HG03558 (cell line): Measurements from ENCODE around the gene ITM2C.

Experiments used
- ATAC-seq: cut with Tn5 transposase; IDR thresholded peaks from one replicate; pipeline ENCODE4 v1.9.1; 2021; ENCODE audit warnings: moderate number of reproducible peaks; ENCODE audit not compliant: unreplicated experiment; ENCODE audit errors: extremely low read depth

Gene ITM2C

DNA sequence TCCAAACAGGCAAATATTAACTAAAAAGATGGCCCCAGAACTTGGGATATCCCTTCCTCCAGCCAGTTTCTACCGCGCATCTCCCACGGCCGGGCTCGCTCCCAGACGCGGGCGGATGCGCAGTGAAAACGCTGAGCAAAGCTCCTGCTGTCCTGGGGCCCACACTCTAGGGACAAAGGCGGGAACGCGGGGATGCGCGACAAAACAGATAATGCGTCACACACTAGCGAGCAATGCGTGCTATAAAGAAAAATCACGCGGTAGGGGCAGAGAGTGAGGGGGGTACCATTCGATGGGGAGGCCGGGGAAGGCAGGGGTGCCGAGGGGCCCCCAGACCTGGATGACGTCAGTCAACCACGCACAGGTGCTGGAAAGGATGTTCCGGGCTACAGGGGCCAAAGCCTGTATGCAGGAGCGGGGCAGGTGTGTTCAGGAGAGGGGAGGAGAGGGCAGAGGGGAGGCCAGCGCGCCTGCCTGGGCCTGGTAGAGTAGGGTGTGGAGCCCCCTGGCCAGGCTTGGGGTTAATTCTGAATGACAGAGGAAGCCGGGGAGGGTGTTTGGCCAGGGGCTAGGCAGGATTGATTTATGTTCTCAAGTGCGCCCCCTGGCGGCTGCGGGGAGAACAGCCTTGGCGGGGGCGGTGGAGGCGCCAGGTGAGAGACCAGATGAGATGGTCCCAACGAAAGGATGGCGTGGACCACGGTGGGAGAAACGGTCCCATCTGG lies 14.9 kb upstream of the ITM2C start:
- ATAC-seq, result no peak

GRCh38 chr2:230850358-230850658 lies 14.4 kb upstream of the ITM2C start:
- no peak for ATAC-seq

DNA sequence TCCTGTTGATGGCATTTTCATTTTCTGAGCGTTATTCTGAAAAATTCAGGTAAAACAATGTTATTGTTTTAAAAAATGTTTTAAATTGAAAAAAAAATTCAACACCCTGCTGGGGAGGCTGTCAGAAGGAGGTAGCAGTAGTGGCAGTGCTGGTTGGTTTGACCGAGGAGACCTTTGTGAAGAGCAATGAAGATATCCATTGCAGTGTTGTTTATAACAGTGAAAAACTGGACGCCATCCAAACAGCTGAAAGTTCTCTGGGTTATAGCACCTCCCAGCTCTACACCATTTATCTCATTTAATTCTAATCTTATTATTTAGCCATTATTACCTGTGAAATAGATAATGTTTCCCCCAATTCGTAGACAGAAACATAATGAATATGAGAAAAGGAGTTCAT lies 12.6 kb upstream of the ITM2C start:
- ATAC-seq, result no peak

DNA sequence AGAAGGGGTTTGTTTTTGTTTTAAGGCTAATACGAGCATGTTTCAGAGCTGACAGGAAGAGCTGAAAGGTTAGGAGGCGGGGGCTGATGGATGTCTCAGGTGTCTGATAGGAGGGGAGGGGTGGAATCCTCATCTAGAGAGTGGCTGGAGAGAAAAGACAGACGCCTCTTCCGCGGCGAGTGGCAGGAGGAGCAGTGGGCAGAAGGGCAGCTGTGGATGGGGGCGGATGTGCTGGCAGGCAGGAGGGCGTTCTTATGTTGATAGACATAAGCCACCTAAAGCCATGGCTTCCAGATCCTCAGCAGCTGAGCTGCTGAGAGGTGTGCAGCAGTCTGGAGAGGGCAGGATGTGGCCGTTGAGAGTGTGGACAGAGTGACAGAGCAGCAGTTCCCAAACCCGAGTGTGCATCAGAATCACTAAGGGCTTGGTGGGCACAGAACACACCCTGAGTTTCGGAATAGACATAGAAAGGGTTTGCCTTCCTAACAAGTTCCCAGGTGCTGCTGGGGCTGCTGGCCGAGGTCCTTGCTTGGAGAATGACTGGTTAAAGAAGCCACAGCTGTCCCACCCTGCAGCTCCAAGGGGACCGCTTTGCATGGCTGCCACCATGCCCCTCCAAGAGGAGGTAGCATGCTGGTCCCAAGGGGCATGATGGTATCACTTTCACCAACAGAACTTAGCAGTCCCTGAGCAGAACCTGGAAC lies 3.0 kb upstream of the ITM2C start:
- no peak for ATAC-seq

DNA sequence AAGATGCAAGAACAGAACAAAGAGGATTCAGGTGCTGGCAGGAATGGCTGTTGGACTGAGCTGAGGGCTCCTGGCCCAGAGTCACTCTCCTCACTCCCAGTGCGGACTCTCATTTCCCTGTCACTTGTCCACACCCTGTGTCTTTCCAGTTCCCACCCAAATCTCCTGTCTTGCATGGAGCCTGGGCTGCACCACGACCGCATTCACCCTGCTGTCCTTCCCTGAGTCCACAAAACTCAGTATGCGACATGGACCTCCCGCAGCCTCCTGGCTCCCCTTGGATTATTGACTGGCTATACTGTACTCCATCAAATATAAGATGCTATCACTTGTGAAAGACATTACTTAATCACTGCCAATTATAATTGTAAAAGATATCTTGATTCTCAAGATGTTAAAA lies 2.5 kb upstream of the ITM2C start:
- ATAC-seq, result no peak

DNA sequence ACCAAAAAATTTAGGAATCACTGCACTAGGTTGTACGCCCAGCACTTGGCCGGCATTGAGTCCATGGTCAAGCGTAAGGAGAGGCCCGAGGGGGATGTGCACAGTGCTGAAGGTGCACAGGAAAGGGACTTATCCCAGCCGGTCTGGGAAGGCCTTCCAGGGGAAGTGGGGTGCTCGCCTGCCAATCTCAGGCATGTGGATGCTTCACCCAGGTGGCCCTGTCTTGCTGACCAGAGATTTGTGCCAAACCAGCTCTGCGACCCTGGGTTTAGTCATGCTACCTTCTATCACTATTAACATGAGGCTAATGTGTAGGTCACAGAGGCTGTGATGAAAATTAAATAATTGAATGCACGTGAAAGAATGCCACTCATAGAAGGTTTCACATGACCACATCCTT lies 1.7 kb upstream of the ITM2C start:
- no peak for ATAC-seq

GRCh38 chr2:230863442-230864121 lies 1.2 kb upstream of the ITM2C start:
- ATAC-seq, result no peak

- ATAC-seq, result no peak
Measured at GRCh38 chr2:230864122-230864604, 579 bp upstream of the ITM2C start.

DNA sequence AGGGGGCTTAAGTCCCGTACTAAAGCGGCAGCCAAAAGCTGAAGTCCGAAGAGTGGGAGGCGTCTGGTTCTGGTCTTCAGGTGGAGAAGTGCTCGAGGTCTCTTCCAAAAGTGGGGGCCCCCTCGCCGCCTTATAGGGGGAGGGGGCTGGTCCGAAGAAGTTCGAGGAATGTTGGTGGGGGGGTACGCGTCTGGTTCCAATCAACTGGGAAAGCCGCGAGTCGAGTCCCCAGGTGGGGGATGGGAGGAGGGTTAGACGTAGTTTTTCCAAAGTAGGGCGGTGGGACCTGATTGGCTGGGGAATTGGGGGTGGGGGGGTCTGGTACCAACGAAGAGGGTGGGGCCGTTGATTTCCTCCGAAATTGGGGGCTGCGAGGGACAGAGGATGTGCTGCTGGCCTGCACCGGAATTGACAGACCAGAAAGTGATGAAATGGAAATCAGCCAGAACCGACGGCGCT lies 594 bp downstream of the ITM2C start:
- ATAC-seq, result no peak

DNA sequence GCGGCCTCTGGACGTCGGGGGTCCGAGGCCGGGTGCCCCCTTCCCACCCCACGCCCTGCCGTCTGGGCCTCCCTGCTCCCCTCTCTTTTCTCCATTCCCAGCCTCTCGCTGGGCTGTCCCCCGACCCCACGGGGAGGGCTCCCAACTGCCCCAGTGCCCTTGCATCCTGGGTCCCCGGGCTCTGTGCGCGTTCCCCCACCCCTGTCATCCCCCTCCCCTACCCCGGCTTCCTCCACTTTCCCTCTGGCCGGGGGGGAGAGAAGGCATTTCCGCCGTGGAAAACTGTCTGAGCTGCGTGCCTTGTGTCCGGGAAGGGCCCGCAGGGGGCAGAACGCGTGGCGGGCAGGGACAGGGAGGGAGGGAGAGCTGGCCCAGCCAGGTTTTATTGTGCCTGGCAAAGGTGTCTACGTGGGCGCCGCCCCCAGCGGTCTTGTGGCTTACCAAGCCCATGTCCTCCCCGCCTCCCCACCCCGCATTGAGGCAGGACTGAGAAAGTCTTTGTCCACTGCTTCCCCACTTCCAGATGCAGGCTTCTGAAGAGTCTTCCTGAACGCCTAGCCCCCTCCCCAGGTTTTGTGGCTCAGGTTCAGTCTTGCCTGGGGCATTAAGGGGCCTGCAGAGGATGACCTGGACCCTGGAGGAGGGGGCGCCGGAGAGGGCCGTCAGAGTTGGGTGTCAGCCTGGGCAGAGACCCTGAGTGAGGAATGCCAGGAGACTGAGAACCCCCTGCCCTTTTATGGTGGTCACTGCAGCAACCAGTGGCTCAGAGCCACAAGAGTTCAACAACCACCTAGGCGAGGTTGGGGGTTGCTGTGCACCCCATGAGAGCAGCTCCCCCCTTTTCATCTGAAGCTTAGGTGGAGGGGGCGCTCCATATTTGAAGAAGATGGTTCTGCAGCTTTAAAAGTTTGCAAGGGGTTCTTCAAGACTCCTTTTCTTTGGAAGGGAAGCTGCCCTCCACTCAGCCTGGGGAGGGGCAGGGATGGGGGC lies 1.3 kb downstream of the ITM2C start:
- ATAC-seq, result no peak

- ATAC-seq, result no peak
Measured at GRCh38 chr2:230866756-230867523, 2.2 kb downstream of the ITM2C start.

DNA sequence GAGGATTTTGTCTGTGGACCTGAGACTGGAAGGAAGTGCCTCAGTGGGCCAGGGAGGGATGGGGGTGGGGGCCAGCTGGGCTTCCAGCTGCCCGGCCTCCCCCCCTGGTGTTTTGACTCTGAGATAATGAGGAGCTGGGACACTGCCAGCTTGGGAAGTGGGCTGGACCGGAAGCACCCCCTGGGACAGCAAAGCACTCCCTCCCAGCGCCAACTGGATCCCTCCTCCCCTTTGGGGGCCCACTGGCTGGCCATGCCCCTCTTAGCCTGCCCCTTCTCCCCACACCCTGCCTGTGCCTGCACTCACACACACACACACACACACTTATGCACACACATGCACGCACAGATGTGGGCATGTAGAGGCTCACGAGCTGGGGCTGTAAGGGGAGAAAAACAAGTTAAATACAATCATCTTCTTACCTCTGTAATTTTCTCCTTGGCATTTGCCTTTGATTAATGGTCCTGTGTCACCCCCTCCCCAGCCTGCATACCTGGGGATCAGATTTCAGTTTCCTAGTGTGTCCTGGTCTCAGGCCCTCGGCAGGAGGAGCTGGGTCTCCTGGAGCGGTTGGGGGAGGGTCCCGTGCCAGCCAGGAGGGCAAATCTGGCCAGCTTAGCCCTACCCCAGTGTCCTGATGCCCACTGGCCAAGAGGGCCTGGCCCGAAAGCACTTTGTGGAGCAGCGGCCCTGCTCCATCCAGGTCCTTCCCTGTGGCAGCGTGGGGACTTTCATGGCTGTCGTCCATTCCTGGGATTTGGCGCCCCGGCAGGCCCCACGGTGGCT lies 3.6 kb downstream of the ITM2C start:
- ATAC-seq, result no peak

- ATAC-seq, result no peak
Measured at GRCh38 chr2:230868947-230869913, 4.5 kb downstream of the ITM2C start.

DNA sequence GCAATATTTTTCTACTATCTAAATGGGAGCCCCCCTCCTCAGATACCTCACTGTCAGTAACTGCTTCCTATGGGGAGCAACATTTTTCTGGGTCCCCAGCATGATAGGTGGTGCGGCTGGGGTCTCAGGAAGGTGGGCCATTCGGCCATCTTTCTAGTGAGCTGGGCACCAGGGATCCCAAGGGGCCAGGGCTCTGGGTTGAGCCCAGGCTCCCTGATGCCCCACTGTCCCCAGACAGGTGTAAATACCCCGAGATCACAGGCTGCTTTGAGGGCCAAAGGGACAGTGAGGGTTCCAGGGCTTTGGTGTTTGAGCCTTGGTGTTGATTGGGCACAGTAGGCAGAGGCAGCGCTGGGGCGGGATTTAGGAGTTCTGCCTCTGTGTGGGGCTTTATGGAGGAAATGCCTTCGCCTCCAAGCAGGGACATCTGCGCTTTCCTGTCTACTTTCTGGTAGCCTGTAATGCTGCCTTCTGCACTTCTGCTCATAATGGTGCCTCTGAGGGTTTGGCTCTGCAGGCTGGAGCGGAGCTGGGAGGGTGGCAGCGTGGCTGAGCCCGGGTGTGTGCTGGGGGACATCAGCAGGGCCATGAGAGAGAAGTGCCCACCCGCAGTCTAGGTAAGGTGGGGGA lies 5.3 kb downstream of the ITM2C start:
- ATAC-seq, result no peak

DNA sequence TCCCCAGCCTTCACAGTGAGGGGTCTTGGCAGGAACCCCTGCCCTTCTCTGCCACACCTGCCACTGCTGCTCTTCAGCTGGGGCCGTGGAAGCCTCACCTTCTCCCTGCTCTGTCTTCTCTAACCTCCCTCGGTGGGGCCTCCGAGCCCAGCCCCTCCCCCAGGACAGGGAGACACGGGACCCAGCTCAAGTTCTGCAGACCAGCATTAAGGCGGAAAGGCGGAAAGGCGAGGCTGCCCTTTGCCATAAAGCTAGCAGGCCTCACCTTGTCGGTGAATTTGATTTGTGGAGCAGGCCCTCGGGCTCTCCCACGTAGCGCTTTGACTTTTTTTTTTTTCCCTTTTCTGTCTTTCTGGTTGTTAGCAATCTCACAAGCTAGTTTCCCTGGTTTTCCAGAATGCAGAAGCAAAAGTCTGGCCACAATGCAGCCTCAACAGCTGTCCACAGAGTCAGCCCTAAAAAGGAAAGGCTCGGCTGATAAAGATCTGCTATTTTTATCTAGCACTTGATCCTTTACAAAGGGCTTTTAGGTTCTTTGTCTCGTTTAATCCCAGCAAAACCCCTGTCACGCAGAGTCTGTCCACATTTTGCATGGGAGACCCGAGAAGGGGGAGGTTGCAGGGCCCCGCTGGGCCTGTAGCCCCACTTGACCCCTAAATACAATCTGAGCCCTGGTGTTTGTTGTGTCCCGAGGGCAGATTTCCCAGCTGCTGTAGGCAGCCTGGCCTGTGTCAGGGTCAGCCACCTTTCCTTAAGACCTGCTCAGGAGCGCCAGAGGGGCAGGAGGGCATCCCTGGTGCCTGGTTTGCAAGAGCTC lies 6.0 kb downstream of the ITM2C start:
- no peak for ATAC-seq

DNA sequence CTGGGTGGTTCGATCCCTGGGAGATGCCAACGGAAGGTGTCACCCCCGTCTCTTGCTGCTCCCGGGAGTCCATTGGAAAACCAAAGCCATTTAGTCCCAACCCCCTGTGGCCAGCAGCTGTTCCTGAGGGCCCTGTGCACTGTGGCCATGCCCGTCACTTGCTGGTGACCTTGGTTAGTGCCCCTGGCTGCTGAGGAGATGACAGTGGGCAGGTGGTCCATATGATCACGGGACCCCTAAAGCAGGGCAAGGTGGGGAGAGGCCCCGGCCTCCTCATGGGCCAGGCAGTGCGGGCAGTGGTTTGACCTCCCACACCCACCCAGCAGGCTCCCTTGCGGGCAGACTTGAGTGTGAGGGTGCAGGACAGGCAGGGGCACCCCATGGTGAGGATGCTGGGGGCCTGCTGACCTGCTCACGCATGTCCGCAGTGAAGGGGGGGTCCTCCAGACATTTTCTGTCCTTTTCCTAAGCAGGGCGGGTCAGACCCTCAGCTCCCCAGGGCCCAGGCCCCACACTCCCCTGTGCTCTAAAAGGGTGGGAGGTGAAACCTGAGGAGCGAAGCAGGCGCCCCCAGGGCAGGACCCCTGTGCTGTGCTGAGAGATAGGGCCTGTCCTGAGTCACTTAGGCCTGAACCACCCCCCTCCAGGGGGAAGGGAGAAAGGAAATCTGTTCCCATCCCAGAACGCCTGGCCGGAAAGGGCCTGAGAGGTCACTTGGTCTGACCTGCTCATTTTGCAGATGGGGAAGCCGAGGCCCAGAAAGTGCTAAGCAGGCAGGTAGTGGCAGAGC lies 6.8 kb downstream of the ITM2C start:
- no peak for ATAC-seq
